Loucy (cell line): ENCODE results near the gene ANKS3.

Experiments used
- H2AFZ ChIP-seq: fragments of 200-600 bp; sonication (generic); 2 replicates; pipeline ENCODE4 v1.6.0; 2016; ENCODE audit warnings: antibody characterized with exemption, mild to moderate bottlenecking, low read length, moderate library complexity
- H3F3A ChIP-seq: fragments of 200-600 bp; 2 replicates; pipeline ENCODE4 v1.6.0; 2016; ENCODE audit warnings: antibody characterized with exemption, low read depth, mild to moderate bottlenecking
- H3K27me3 ChIP-seq: fragments of 200-600 bp; sonication (generic); 2 replicates; pipeline ENCODE4 v1.6.1; 2014; ENCODE audit warnings: low read length, mild to moderate bottlenecking; ENCODE audit not compliant: insufficient read depth, poor library complexity, severe bottlenecking
- H3K36me3 ChIP-seq: fragments of 200-600 bp; sonication (generic); 2 replicates; pipeline ENCODE4 v1.6.1; 2016; ENCODE audit warnings: low read length; ENCODE audit not compliant: insufficient read depth
- H3K4me1 ChIP-seq: fragments of 200-600 bp; sonication (generic); 2 replicates; pipeline ENCODE4 v1.5.1; 2014; ENCODE audit warnings: low read length, mild to moderate bottlenecking; ENCODE audit not compliant: insufficient read depth, poor library complexity, severe bottlenecking
- H3K4me2 ChIP-seq: fragments of 200-600 bp; sonication (generic); 2 replicates; pipeline ENCODE4 v1.6.0; 2014; ENCODE audit warnings: antibody characterized with exemption, low read length, low read depth, mild to moderate bottlenecking; ENCODE audit not compliant: poor library complexity, severe bottlenecking
- H3K4me3 ChIP-seq: fragments of 200-600 bp; sonication (generic); 2 replicates; pipeline ENCODE4 v1.5.1; 2014; ENCODE audit warnings: low read length, mild to moderate bottlenecking, mixed read lengths; ENCODE audit not compliant: poor library complexity, severe bottlenecking
- H3K79me2 ChIP-seq: fragments of 200-600 bp; sonication (generic); 2 replicates; pipeline ENCODE4 v1.6.1; 2014; ENCODE audit warnings: low read length; ENCODE audit not compliant: insufficient read depth
- H3K9ac ChIP-seq: fragments of 200-600 bp; sonication (generic); 2 replicates; pipeline ENCODE4 v1.6.0; 2014; ENCODE audit warnings: mild to moderate bottlenecking, low read depth, low read length, moderate library complexity; ENCODE audit not compliant: poor library complexity, severe bottlenecking
- H3K9me2 ChIP-seq: fragments of 200-600 bp; sonication (generic); replicated peaks from 2 replicates; pipeline ENCODE4 v1.6.1; 2016; ENCODE audit warnings: low read depth, low read length, mixed read lengths
- H3K9me3 ChIP-seq: fragments of 200-600 bp; sonication (generic); 2 replicates; pipeline ENCODE4 v1.6.1; 2014; ENCODE audit warnings: mild to moderate bottlenecking, antibody characterized with exemption, low read length, low read depth; ENCODE audit not compliant: insufficient read depth
- H4K20me1 ChIP-seq: fragments of 200-600 bp; sonication (generic); 2 replicates; pipeline ENCODE4 v1.6.0; 2014; ENCODE audit warnings: antibody characterized with exemption, low read length, mild to moderate bottlenecking; ENCODE audit not compliant: insufficient read depth, poor library complexity, severe bottlenecking
- EZH2phosphoT487 ChIP-seq: fragments of 200-600 bp; IDR thresholded peaks from 2 replicates; pipeline ENCODE4 v1.6.1; 2018; ENCODE audit warnings: antibody characterized with exemption, mild to moderate bottlenecking, moderate library complexity, borderline replicate concordance
- TF ChIP-seq, protein P1 (sequence below): fragments of 200-600 bp; sonication (generic); conservative IDR thresholded peaks from 2 replicates; pipeline ENCODE4 v1.5.1; 2014; ENCODE audit warnings: mild to moderate bottlenecking, antibody characterized with exemption, low read length

ANKS3 gene

DNA sequence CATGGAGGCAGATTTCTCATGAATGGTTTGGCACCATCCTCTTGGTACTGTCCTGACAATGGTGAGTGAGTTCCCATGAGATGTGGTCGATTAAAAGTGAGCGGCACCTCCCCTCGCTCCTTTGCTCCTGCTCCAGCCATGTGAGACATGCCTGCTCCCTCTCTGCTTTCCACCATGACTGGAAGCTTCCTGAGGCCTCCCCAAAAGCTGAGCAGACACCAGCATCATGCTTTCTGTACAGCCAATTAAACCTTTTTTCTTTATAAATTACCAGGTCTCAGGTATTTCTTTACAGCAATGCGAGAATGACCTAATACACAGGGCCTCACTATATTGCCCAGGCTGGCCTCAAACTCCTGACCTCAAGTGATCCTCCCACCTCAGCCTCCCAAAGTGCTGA is 20.8 kb upstream of the ANKS3 start:
- Histone ChIP-seq H4K20me1 (no peaks in the 10 kb centered on the region), H3K79me2 (no peaks in the 10 kb centered on the region), H2AFZ (no peak overlapping the region), H3K27me3 (no peaks in the 10 kb centered on the region), H3F3A (no peaks in the 10 kb centered on the region), H3K9ac (no peak overlapping the region), H3K4me3 (no peak overlapping the region), H3K9me2 (no peaks in the 10 kb centered on the region), H3K9me3 (no peaks in the 10 kb centered on the region), H3K36me3 (peaks cover 5% of the 10 kb centered on the region; the same call in 1 of the 2 replicates), H3K4me1 (no peaks in the 10 kb centered on the region), H3K4me2 (no peak overlapping the region)
- TF ChIP-seq, protein P1, sequence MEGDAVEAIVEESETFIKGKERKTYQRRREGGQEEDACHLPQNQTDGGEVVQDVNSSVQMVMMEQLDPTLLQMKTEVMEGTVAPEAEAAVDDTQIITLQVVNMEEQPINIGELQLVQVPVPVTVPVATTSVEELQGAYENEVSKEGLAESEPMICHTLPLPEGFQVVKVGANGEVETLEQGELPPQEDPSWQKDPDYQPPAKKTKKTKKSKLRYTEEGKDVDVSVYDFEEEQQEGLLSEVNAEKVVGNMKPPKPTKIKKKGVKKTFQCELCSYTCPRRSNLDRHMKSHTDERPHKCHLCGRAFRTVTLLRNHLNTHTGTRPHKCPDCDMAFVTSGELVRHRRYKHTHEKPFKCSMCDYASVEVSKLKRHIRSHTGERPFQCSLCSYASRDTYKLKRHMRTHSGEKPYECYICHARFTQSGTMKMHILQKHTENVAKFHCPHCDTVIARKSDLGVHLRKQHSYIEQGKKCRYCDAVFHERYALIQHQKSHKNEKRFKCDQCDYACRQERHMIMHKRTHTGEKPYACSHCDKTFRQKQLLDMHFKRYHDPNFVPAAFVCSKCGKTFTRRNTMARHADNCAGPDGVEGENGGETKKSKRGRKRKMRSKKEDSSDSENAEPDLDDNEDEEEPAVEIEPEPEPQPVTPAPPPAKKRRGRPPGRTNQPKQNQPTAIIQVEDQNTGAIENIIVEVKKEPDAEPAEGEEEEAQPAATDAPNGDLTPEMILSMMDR = no peak
- no peak for TF ChIP-seq EZH2phosphoT487

DNA sequence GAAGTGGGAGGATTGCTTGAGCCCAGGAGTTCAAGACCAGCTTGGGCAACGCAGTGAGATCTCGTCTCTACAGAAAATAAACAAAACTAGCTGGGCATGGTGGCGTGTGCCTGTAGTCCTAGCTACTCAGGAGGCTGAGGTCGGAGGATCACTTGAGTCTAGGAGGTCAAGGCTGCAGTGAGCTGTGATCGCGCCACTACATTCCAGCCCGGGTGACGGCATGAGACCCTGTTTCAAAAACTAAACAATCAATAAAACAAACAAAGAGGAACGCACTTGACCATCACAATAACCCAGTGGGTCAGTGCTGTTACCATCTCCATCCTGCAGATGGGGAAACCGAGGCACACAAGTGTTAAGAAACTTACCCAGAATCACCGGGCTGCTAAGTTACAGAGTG is 19.2 kb upstream of the ANKS3 start:
- Histone ChIP-seq H3K9me2 (no peaks in the 10 kb centered on the region), H3K79me2 (no peaks in the 10 kb centered on the region), H4K20me1 (no peaks in the 10 kb centered on the region), H2AFZ (no peak overlapping the region), H3K4me3 (no peak overlapping the region), H3K4me2 (no peak overlapping the region), H3K27me3 (no peaks in the 10 kb centered on the region), H3K9me3 (no peaks in the 10 kb centered on the region), H3K4me1 (no peaks in the 10 kb centered on the region), H3F3A (no peaks in the 10 kb centered on the region), H3K36me3 (peaks cover 5% of the 10 kb centered on the region; the same call in 1 of the 2 replicates), H3K9ac (no peak overlapping the region)
- TF ChIP-seq, protein P1 = no peak
- TF ChIP-seq EZH2phosphoT487 = no peak

DNA sequence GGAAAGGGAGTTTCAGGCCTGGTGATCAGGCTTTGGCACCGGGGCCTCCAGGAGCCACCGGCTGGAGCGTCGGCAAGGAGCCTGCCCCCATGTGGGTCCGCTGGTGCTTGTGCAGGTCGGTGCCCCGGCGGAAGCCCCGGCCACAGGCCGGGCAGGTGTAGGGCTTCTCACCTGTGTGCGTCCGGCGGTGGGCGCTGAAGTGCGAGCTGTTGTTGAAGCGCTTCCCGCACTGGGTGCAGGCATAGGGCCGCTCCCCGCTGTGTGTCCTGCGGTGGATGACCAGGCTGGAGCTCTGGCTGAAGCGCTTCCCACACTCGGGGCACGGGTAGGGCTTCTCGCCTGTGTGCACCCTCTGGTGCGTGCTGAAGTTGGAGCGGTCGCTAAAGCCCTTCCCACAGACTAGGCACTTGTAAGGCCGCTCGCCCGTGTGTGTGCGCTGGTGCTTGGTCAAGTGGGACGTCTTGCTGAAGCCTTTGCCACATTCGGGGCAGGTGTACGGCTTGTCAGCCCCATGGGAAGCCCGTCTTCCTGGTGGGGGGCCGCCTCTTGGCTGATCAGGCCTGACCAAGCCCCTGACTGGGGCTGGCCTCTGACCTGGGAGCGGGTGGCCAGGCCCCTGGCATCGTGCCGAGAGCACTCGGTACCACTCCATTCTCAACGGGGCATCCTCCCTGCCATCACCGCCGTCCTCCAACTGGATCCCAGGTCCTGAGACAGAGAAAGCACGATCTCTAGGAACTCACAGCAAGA is 18.5 kb upstream of the ANKS3 start:
- no peaks in the 10 kb centered on the region for H3K27me3 ChIP-seq
- H3F3A ChIP-seq = no peaks in the 10 kb centered on the region
- TF ChIP-seq EZH2phosphoT487 = no peak
- TF ChIP-seq, protein P1 = no peak
- no peaks in the 10 kb centered on the region for H3K9me2 ChIP-seq
- H4K20me1 ChIP-seq = no peaks in the 10 kb centered on the region
- no peaks in the 10 kb centered on the region for H3K4me1 ChIP-seq
- no peak overlapping the region for H2AFZ ChIP-seq
- no peak overlapping the region for H3K9ac ChIP-seq
- H3K4me3 ChIP-seq = no peak overlapping the region
- H3K79me2 ChIP-seq = no peaks in the 10 kb centered on the region
- no peaks in the 10 kb centered on the region for H3K9me3 ChIP-seq
- H3K36me3 ChIP-seq = peaks cover 5% of the 10 kb centered on the region; the same call in 1 of the 2 replicates
- H3K4me2 ChIP-seq = no peak overlapping the region
